MM.1S (cell line): ENCODE data around the gene KCNJ1.

Source experiments
- DNase-seq: peaks from one replicate; pipeline ENCODE4 v3.0.0-alpha.2; 2015
- H2AFZ ChIP-seq: fragments of 300-600 bp; sonication (generic); 2 replicates; pipeline ENCODE4 v1.6.0; 2016; ENCODE audit warnings: antibody characterized with exemption, low read length
- H3F3A ChIP-seq: fragments of 300-600 bp; sonication (generic); 2 replicates; pipeline ENCODE4 v1.6.1; 2016; ENCODE audit warnings: mild to moderate bottlenecking, antibody characterized with exemption, low read length, moderate library complexity, mixed read lengths; ENCODE audit not compliant: insufficient read depth
- H3K27ac ChIP-seq: fragments of 300-600 bp; sonication (generic); 2 replicates; pipeline ENCODE4 v1.5.1; 2016; ENCODE audit warnings: mild to moderate bottlenecking, low read length
- H3K27me3 ChIP-seq: fragments of 300-600 bp; sonication (generic); replicated peaks from 2 replicates; pipeline ENCODE4 v1.6.0; 2016; ENCODE audit warnings: low read length; ENCODE audit not compliant: insufficient read depth
- H3K36me3 ChIP-seq: fragments of 300-600 bp; sonication (generic); replicated peaks from 2 replicates; pipeline ENCODE4 v1.6.1; 2016; ENCODE audit warnings: mild to moderate bottlenecking, low read length, mixed read lengths; ENCODE audit not compliant: insufficient read depth
- H3K4me1 ChIP-seq: fragments of 300-600 bp; sonication (generic); 2 replicates; pipeline ENCODE4 v1.6.1; 2016; ENCODE audit warnings: low read length, mixed read lengths
- H3K4me2 ChIP-seq: fragments of 300-600 bp; sonication (generic); 2 replicates; pipeline ENCODE4 v1.6.0; 2016; ENCODE audit warnings: low read depth, low read length
- H3K4me3 ChIP-seq: fragments of 300-600 bp; sonication (generic); 2 replicates; pipeline ENCODE4 v1.5.1; 2016; ENCODE audit warnings: low read length, mixed read lengths
- H3K79me2 ChIP-seq: fragments of 300-600 bp; sonication (generic); 2 replicates; pipeline ENCODE4 v1.6.1; 2016; ENCODE audit warnings: mixed run types, low read length, mixed read lengths
- H3K9ac ChIP-seq: fragments of 300-600 bp; sonication (generic); 2 replicates; pipeline ENCODE4 v1.6.1; 2016; ENCODE audit warnings: low read length, mixed read lengths
- H3K9me2 ChIP-seq: fragments of 300-600 bp; sonication (generic); replicated peaks from 2 replicates; pipeline ENCODE4 v1.6.1; 2016; ENCODE audit warnings: mild to moderate bottlenecking, low read length, mixed read lengths; ENCODE audit not compliant: insufficient read depth
- H3K9me3 ChIP-seq: fragments of 300-600 bp; sonication (generic); replicated peaks from 2 replicates; pipeline ENCODE4 v1.6.1; 2016; ENCODE audit warnings: mild to moderate bottlenecking, low read length, mixed read lengths; ENCODE audit not compliant: insufficient read depth
- H4K20me1 ChIP-seq: fragments of 300-600 bp; sonication (generic); 2 replicates; pipeline ENCODE4 v1.6.1; 2016; ENCODE audit warnings: mild to moderate bottlenecking, low read length, moderate library complexity, mixed read lengths; ENCODE audit not compliant: insufficient read depth
- EZH2 ChIP-seq: fragments of 300-600 bp; sonication (generic); optimal IDR thresholded peaks from 2 replicates; pipeline ENCODE3; 2017; ENCODE audit warnings: low read depth, mild to moderate bottlenecking, antibody characterized with exemption, low read length, mixed read lengths
- EZH2phosphoT487 ChIP-seq: fragments of 300-600 bp; sonication (generic); IDR thresholded peaks from 2 replicates; pipeline ENCODE4 v1.6.1; 2018; ENCODE audit warnings: antibody characterized with exemption, low read length
- TF ChIP-seq, protein P1 (sequence below): fragments of 300-600 bp; sonication (generic); IDR thresholded peaks from 2 replicates; pipeline ENCODE4 v1.5.1; 2016; ENCODE audit warnings: antibody characterized with exemption, low read length, mixed read lengths

KCNJ1 gene

DNA sequence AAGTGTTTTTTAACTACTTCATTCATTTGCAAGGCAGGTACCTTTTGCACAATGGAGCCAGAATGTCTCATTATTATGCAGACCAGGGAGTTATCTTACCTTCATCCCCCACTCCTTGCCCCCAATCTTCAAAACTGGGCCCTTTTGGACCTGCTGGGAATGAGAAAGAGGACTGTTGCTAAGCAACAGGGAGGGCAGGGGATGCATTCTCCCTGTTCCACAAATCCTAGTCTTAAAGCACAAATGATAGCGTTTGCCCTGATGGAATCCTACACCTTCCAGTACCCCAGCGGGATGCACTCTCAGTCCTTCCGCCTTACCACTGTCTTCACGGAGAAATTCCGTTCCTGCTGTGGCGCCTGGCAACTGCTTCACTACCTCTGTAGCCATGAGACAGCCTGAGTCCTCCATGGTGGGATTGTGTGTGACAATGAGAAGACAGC is 4.1 kb upstream of the KCNJ1 start:
- no peaks in the 10 kb centered on the region for H3K9me2 ChIP-seq
- no peak overlapping the region for H3K9ac ChIP-seq
- no peaks in the 10 kb centered on the region for H3K4me1 ChIP-seq
- no peak overlapping the region for H3K4me2 ChIP-seq
- H3K36me3 ChIP-seq, result no peaks in the 10 kb centered on the region
- H3K27me3 ChIP-seq, result no peaks in the 10 kb centered on the region
- DNase-seq, result no peak
- TF ChIP-seq, protein P1, sequence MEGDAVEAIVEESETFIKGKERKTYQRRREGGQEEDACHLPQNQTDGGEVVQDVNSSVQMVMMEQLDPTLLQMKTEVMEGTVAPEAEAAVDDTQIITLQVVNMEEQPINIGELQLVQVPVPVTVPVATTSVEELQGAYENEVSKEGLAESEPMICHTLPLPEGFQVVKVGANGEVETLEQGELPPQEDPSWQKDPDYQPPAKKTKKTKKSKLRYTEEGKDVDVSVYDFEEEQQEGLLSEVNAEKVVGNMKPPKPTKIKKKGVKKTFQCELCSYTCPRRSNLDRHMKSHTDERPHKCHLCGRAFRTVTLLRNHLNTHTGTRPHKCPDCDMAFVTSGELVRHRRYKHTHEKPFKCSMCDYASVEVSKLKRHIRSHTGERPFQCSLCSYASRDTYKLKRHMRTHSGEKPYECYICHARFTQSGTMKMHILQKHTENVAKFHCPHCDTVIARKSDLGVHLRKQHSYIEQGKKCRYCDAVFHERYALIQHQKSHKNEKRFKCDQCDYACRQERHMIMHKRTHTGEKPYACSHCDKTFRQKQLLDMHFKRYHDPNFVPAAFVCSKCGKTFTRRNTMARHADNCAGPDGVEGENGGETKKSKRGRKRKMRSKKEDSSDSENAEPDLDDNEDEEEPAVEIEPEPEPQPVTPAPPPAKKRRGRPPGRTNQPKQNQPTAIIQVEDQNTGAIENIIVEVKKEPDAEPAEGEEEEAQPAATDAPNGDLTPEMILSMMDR, result no peak
- no peak for TF ChIP-seq EZH2
- no peak for TF ChIP-seq EZH2phosphoT487
- H2AFZ ChIP-seq, result no peak overlapping the region
- no peaks in the 10 kb centered on the region for H3K79me2 ChIP-seq
- H3F3A ChIP-seq, result no peaks in the 10 kb centered on the region
- H3K27ac ChIP-seq, result no peak overlapping the region
- no peak overlapping the region for H3K4me3 ChIP-seq
- H3K9me3 ChIP-seq, result no peaks in the 10 kb centered on the region
- H4K20me1 ChIP-seq, result no peaks in the 10 kb centered on the region

DNA sequence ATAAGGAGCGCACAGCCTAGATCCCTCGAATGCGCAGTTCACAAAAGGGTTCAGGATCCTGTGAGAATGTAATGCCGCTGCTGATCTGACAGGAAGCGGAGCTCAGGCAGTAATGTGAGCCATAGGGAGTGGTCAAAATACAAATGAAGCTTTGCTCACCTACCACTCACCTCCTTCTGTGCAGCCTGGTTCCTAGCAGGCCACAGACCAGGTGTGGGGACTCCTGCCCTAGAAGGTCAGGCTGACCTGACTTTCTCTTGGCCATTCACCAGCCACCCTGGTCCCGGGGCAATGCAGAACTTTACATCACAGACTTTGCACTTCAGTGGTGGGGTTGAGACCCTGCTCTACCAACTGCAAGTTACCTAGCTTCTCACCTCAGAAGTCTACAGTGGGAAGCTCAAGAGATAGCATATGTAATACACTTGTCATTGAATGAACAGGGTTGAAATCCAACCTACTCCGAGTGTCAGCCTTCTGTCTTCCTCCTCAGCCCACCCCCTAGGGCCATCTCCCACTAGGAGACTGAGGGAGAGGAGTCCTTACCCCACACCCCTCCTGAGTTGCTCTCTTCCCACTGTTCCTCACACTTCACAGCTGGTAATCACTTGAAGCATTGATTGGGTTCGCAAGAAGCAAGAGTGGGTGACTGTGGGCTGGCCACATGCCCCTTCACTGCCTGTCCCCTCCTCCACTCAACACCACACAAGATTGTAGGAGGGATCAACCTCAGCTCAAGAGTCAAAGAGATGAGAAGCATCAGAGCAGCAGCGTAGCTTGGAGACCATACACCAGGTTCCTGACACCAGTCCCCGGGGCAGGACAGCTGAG is 2.0 kb upstream of the KCNJ1 start:
- TF ChIP-seq, protein P1, result no peak
- no peak for TF ChIP-seq EZH2
- no peak for TF ChIP-seq EZH2phosphoT487

DNA sequence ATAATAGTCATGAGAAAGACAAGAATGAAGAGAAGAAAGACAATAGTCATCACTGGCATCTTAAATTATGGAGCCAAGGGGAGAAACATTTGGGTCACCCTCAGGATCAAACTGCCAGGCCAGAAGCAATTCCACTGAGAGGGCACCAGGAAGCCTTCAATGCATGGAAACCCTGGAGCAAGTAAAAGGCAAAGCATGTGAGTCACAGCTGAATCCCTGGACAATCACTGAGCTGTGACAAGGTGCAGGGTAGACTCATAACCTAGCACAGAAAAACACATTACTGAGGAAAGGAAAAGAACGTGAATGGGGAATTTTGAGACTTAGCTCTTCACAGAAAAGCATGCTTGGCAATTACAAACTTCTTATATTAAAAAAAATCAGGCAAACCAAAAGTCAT is 1.6 kb downstream of the KCNJ1 start:
- Histone ChIP-seq H3K79me2 (no peaks in the 10 kb centered on the region), H2AFZ (no peak overlapping the region), H3F3A (no peaks in the 10 kb centered on the region; the same call in 1 of the 2 replicates), H3K4me2 (no peak overlapping the region), H3K36me3 (no peaks in the 10 kb centered on the region), H3K9ac (no peak overlapping the region), H3K27ac (no peak overlapping the region), H3K4me1 (peaks cover 7% of the 10 kb centered on the region), H3K27me3 (no peaks in the 10 kb centered on the region), H3K9me3 (no peaks in the 10 kb centered on the region), H3K4me3 (no peak overlapping the region), H3K9me2 (no peaks in the 10 kb centered on the region), H4K20me1 (no peaks in the 10 kb centered on the region)
- no peak for DNase-seq
- TF ChIP-seq, protein P1, result no peak
- no peak for TF ChIP-seq EZH2
- TF ChIP-seq EZH2phosphoT487, result no peak

More for the DNA sequence above, 2.0 kb upstream of the KCNJ1 start:
- H3F3A ChIP-seq, result no peaks in the 10 kb centered on the region
- DNase-seq, result no peak
- H3K9me2 ChIP-seq, result no peaks in the 10 kb centered on the region
- H3K36me3 ChIP-seq, result no peaks in the 10 kb centered on the region
- H3K27me3 ChIP-seq, result no peaks in the 10 kb centered on the region
- H3K9me3 ChIP-seq, result no peaks in the 10 kb centered on the region
- H3K27ac ChIP-seq, result no peak overlapping the region
- H3K4me2 ChIP-seq, result no peak overlapping the region
- no peaks in the 10 kb centered on the region for H3K79me2 ChIP-seq
- H4K20me1 ChIP-seq, result no peaks in the 10 kb centered on the region
- no peak overlapping the region for H3K4me3 ChIP-seq
- no peaks in the 10 kb centered on the region for H3K4me1 ChIP-seq
- H3K9ac ChIP-seq, result no peak overlapping the region
- H2AFZ ChIP-seq, result no peak overlapping the region
